NCI-H82 treated with DMSO at 0.1 percent for 48 hours (cell line): ENCODE data around the gene KRTAP1-5.
"Not testable (repeated sequence)": the region's sequence is repeated elsewhere in the genome, so short reads cannot be mapped to it uniquely, and the experiment has no call there.

Source experiments
- DNase-seq: peaks from one replicate; lab custom pipeline; 2025; ENCODE audit not compliant: unreplicated experiment; lab: John Stamatoyannopoulos, UW

KRTAP1-5 gene

GRCh38 chr17:41026715-41027471 lies at the start of gene KRTAP1-5:
Gene KRTAP1-5, minus strand, starts transcription at chr17:41027208. Its CDS starts 53 bp downstream, at chr17:41027155.
- no peak for DNase-seq

- no peak for DNase-seq
Observed at GRCh38 chr17:41076788-41077187, 49.8 kb upstream of the KRTAP1-5 start.

- DNase-seq, result no peak
Observed at GRCh38 chr17:41073676-41074075, 46.7 kb upstream of the KRTAP1-5 start.

GRCh38 chr17:41071606-41072360 lies 44.8 kb upstream of the KRTAP1-5 start:
- no peak for DNase-seq

GRCh38 chr17:41069031-41069430 lies 42.0 kb upstream of the KRTAP1-5 start:
- no peak for DNase-seq

- no peak for DNase-seq
Observed at GRCh38 chr17:41067281-41067680, 40.3 kb upstream of the KRTAP1-5 start.

GRCh38 chr17:41065829-41066624 lies 39.0 kb upstream of the KRTAP1-5 start, which contains the start of gene KRTAP2-4:
Gene KRTAP2-4, minus strand, starts transcription at chr17:41065879. Its CDS starts 34 bp downstream, at chr17:41065845.
- DNase-seq, result no peak

GRCh38 chr17:41065016-41065689 lies 38.1 kb upstream of the KRTAP1-5 start:
- DNase-seq, result not testable (repeated sequence)

GRCh38 chr17:41064301-41064700 lies 37.3 kb upstream of the KRTAP1-5 start:
- no peak for DNase-seq

GRCh38 chr17:41063449-41063848 lies 36.4 kb upstream of the KRTAP1-5 start:
- no peak for DNase-seq

- DNase-seq, result no peak
Observed at GRCh38 chr17:41061964-41062363, 35.0 kb upstream of the KRTAP1-5 start.

GRCh38 chr17:41060052-41060604 lies 33.1 kb upstream of the KRTAP1-5 start, which contains the start of gene KRTAP2-3:
Gene KRTAP2-3, minus strand, starts transcription at chr17:41060114. Its CDS starts 64 bp downstream, at chr17:41060050.
- DNase-seq, result no peak

GRCh38 chr17:41059276-41060051 lies 32.5 kb upstream of the KRTAP1-5 start:
- not testable (repeated sequence) for DNase-seq

GRCh38 chr17:41058741-41059140 lies 31.7 kb upstream of the KRTAP1-5 start:
- no peak for DNase-seq

- no peak for DNase-seq
Observed at GRCh38 chr17:41057547-41057946, 30.5 kb upstream of the KRTAP1-5 start.

- not testable (repeated sequence) for DNase-seq
Observed at GRCh38 chr17:41055130-41055529, 28.1 kb upstream of the KRTAP1-5 start, which contains the start of gene KRTAP2-2. Gene KRTAP2-2, minus strand, starts transcription at chr17:41055230. Its CDS starts 19 bp downstream, at chr17:41055211.

GRCh38 chr17:41054556-41054955 lies 27.5 kb upstream of the KRTAP1-5 start:
- DNase-seq, result not testable (repeated sequence)

- DNase-seq, result no peak
Observed at GRCh38 chr17:41054025-41054424, 27.0 kb upstream of the KRTAP1-5 start.

GRCh38 chr17:41052566-41052965 lies 25.6 kb upstream of the KRTAP1-5 start:
- DNase-seq, result no peak
